Mesothelial cell of epicardium (in vitro differentiated cells): ENCODE data around the gene BMAL1. TPM values are rescaled to one million over a fixed set of nuclear protein-coding genes. Genes with fewer than 3 reads are reported as not detected.

ENCODE experiments used
- DNase-seq, 2 experiments: peaks; one replicate each; pipeline ENCODE4 v3.0.0; 2021; ENCODE audit warnings: low spot score in 2 of 2; ENCODE audit not compliant: unreplicated experiment in 2 of 2
- H3K27ac Mint-ChIP-seq: 2 replicates; pipeline ENCODE4 v1.8.0; 2021; ENCODE audit warnings: mixed read lengths
- H3K27me3 Mint-ChIP-seq: 2 replicates; pipeline ENCODE4 v1.8.0; 2021; ENCODE audit warnings: low read depth, mixed read lengths
- H3K36me3 Mint-ChIP-seq: 2 replicates; pipeline ENCODE4 v1.8.0; 2021; ENCODE audit warnings: mixed read lengths
- H3K4me1 Mint-ChIP-seq: 2 replicates; pipeline ENCODE4 v1.8.0; 2021; ENCODE audit warnings: mixed read lengths
- H3K4me3 Mint-ChIP-seq: 2 replicates; pipeline ENCODE4 v1.8.0; 2021; ENCODE audit warnings: mild to moderate bottlenecking, moderate library complexity, mixed read lengths
- H3K9me3 Mint-ChIP-seq: 2 replicates; pipeline ENCODE4 v1.8.0; 2021; ENCODE audit warnings: mixed read lengths
- CTCF ChIP-seq: fragments of 200-600 bp; sonication (generic); IDR thresholded peaks from one replicate; pipeline ENCODE4 v1.5.0; 2021; ENCODE audit warnings: antibody characterized with exemption; ENCODE audit not compliant: unreplicated experiment
- total RNA-seq: library from RNA; stranded (reverse); gene quantifications from 3 replicates; pipeline ENCODE4 v1.2.1, GENCODE V29; 2021

Gene BMAL1
- total RNA-seq, 1 donor from 2014 or later: 6.7 TPM

- no peak for DNase-seq
- H3K4me1 Mint-ChIP-seq: no peaks in the 10 kb centered on the region
- no peak overlapping the region for H3K27ac Mint-ChIP-seq
- TF ChIP-seq CTCF: no peak
- no peaks in the 10 kb centered on the region for H3K9me3 Mint-ChIP-seq
- peaks cover 30% of the 10 kb centered on the region for H3K27me3 Mint-ChIP-seq
- no peak overlapping the region for H3K4me3 Mint-ChIP-seq
- H3K36me3 Mint-ChIP-seq: no peaks in the 10 kb centered on the region
These were observed 14.2 kb downstream of the BMAL1 start for GRCh38 chr11:13291800-13292199.

- TF ChIP-seq CTCF: no peak
- no peak overlapping the region for H3K27ac Mint-ChIP-seq
- no peak for DNase-seq
- H3K4me3 Mint-ChIP-seq: no peak overlapping the region
- no peaks in the 10 kb centered on the region for H3K9me3 Mint-ChIP-seq
- peaks cover 24% of the 10 kb centered on the region for H3K27me3 Mint-ChIP-seq
- no peaks in the 10 kb centered on the region for H3K4me1 Mint-ChIP-seq
- no peaks in the 10 kb centered on the region for H3K36me3 Mint-ChIP-seq
These were observed 15.4 kb downstream of the BMAL1 start for GRCh38 chr11:13292970-13293369.

DNA sequence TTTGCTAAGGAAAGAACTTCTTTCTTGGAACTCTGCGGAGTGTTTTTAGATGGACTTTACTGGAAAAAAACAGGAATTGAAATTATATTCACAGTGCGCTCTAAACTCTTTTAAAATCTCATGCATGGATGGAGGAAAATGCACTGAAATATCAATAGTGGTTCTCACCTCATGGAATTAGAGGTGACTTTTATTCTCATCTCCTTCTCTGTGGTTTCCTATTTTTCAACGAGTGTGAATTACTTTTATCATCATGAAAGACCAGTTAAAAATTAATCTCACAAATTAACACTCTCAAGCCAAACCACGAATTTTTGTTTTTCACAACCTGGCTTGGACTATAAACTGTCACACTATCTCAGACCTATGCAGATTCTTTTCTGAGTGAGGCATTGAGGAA, 16.6 kb downstream of the BMAL1 start:
- H3K36me3 Mint-ChIP-seq: no peaks in the 10 kb centered on the region
- peaks cover 23% of the 10 kb centered on the region for H3K27me3 Mint-ChIP-seq
- no peaks in the 10 kb centered on the region for H3K4me1 Mint-ChIP-seq
- no peak for TF ChIP-seq CTCF
- H3K4me3 Mint-ChIP-seq: no peak overlapping the region
- no peak overlapping the region for H3K27ac Mint-ChIP-seq
- no peak for DNase-seq
- H3K9me3 Mint-ChIP-seq: no peaks in the 10 kb centered on the region

- H3K27ac Mint-ChIP-seq: no peak overlapping the region
- H3K27me3 Mint-ChIP-seq: peaks cover 21% of the 10 kb centered on the region
- no peaks in the 10 kb centered on the region for H3K4me1 Mint-ChIP-seq
- no peak for DNase-seq
- H3K4me3 Mint-ChIP-seq: no peak overlapping the region
- H3K9me3 Mint-ChIP-seq: no peaks in the 10 kb centered on the region
- no peak for TF ChIP-seq CTCF
- no peaks in the 10 kb centered on the region for H3K36me3 Mint-ChIP-seq
These were observed 17.4 kb downstream of the BMAL1 start for GRCh38 chr11:13294771-13295579.

DNA sequence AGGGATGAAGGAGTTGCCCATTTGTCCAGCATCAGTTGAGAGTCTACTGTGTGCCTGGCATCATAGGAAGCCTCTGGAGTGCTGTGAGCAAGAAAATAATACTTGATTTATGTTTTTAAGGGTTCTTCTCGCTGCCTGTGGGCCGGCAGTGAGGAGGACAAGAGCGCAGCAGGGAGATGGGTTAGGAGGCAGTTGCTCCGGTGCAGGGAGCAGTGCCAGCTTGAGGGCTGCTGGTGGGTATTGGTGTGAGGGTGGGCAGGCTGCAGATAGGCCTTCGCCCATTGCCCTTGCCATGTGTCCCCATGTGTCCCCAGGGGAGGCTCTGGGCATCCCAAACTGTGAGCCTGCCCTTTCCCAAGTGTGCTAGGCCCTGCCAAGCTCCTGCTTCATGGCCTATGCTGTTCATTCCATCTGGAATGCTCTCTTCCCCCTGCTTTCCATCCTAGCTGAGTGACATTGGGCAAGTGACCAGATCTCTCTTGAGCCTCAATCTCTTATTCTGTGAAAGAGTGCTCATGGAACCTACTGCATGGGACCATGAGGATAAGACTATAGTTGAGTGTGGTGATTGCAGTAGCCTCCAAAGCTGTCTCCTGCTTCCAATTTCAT, 19.8 kb downstream of the BMAL1 start:
- H3K9me3 Mint-ChIP-seq: no peaks in the 10 kb centered on the region
- H3K27ac Mint-ChIP-seq: no peak overlapping the region
- no peak for TF ChIP-seq CTCF
- H3K36me3 Mint-ChIP-seq: no peaks in the 10 kb centered on the region
- no peak overlapping the region for H3K4me3 Mint-ChIP-seq
- H3K4me1 Mint-ChIP-seq: no peaks in the 10 kb centered on the region
- DNase-seq: no peak
- H3K27me3 Mint-ChIP-seq: peaks cover 16% of the 10 kb centered on the region
